Large intestine (tissue), 3 donors: Measurements from ENCODE around the gene TP53RK. TPM values are rescaled to one million over a fixed set of nuclear protein-coding genes. Genes with fewer than 3 reads are reported as not detected.

Source experiments
- DNase-seq, 2 donors: peaks; one replicate each; pipeline versions ENCODE4 v3.0.0 to v3.0.0-alpha.2; 2013
- H3K27ac ChIP-seq: one replicate; pipeline ENCODE4 v1.5.1; 2013; ENCODE audit warnings: low read length
- H3K27me3 ChIP-seq: 2 replicates; pipeline ENCODE4 v1.6.1; 2013; ENCODE audit warnings: low read length; ENCODE audit not compliant: control insufficient read depth, insufficient read depth
- H3K36me3 ChIP-seq: 2 replicates; pipeline ENCODE4 v1.6.1; 2013; ENCODE audit warnings: low read length; ENCODE audit not compliant: control insufficient read depth, insufficient read depth
- H3K4me1 ChIP-seq: one replicate; pipeline ENCODE4 v1.6.1; 2013; ENCODE audit warnings: low read length; ENCODE audit not compliant: control insufficient read depth, insufficient read depth
- H3K4me3 ChIP-seq: one replicate; pipeline ENCODE4 v1.5.1; 2013; ENCODE audit warnings: low read length
- H3K9me3 ChIP-seq: one replicate; pipeline ENCODE4 v1.6.1; 2013; ENCODE audit warnings: mild to moderate bottlenecking, low read depth, low read length, moderate library complexity; ENCODE audit not compliant: control insufficient read depth
- WGBS: methylation state at CpG from one replicate; pipeline ENCODE4 v1.1.5; 2013; ENCODE audit warnings: low lambda C conversion rate; ENCODE audit not compliant: insufficient coverage; 5-methylcytosine and 5-hydroxymethylcytosine counted together
- polyA plus RNA-seq: library from polyadenylated mRNA; unstranded; fragments of 120-200 nt; gene quantifications from one replicate; pipeline ENCODE4 v1.2.1, GENCODE V29; 2013

Gene TP53RK
- polyA plus RNA-seq, 1 donor, result 13.1 TPM

DNA sequence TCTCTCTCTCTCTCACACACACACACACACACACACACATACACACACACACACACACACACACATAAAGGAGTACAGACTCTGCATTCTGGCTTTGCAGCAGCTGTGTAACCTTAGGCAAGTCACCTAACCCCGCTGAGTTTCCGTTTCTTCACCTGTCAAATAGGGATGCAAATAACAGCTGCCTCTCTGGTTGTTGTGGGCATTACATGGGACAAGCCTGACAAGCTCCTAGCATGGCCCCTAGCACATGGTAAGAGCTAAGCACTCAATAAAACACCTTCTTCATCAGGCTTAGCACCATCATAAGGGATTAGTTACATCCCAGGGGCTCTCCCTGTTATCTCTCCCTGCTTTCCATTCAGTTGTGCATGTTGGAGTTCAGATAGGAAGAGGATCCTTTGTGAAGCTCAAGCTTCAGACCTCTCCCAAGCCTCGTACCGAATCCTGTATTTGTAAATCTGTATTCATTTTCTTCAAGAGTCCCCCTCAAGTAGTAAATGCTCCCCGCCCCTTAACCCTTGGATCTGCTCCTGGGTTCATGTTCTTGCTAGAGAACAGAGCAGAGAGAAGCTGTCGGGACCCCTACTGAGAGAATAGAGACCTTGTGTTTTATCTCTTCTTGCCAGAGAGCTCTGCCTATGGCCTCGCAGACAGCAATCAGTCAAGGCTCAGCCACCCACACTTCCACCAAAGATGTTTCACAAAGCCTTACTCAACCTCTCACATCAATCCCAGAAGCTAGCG, 40.2 kb downstream of the TP53RK start:
- Histone ChIP-seq H3K36me3 (no peaks in the 10 kb centered on the region), H3K27ac (no peak overlapping the region), H3K9me3 (no peaks in the 10 kb centered on the region), H3K4me1 (peaks cover 3% of the 10 kb centered on the region), H3K4me3 (no peak overlapping the region), H3K27me3 (peaks cover 20% of the 10 kb centered on the region)
- no CpG with 5 or more reads among the region's 8 CpGs for WGBS
- no peak for DNase-seq

DNA sequence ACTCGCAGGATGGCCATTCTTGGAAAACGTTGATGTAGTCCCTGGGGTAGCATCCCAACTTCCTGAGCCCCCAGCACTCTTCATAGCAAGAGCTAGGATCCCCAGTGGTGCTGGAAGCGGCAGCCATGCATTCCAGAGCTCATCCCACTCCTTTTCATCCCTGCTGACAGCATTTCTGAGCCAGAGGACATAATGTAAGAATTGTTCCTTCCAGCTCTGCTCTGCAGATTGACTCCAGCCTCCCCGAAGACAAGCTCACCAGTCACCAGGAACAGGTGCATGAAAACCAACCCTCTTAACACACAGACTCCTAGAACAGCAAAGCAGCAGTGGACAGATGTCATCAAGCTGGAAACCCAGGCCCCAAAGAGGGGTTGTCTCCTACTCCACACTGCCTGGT, 41.8 kb downstream of the TP53RK start:
- peaks cover 3% of the 10 kb centered on the region for H3K4me1 ChIP-seq
- H3K27ac ChIP-seq, result no peak overlapping the region
- no peaks in the 10 kb centered on the region for H3K36me3 ChIP-seq
- no peak overlapping the region for H3K4me3 ChIP-seq
- DNase-seq, result no peak
- WGBS, result no CpG with 5 or more reads among the region's 4 CpGs
- no peaks in the 10 kb centered on the region for H3K9me3 ChIP-seq
- peaks cover 20% of the 10 kb centered on the region for H3K27me3 ChIP-seq

DNA sequence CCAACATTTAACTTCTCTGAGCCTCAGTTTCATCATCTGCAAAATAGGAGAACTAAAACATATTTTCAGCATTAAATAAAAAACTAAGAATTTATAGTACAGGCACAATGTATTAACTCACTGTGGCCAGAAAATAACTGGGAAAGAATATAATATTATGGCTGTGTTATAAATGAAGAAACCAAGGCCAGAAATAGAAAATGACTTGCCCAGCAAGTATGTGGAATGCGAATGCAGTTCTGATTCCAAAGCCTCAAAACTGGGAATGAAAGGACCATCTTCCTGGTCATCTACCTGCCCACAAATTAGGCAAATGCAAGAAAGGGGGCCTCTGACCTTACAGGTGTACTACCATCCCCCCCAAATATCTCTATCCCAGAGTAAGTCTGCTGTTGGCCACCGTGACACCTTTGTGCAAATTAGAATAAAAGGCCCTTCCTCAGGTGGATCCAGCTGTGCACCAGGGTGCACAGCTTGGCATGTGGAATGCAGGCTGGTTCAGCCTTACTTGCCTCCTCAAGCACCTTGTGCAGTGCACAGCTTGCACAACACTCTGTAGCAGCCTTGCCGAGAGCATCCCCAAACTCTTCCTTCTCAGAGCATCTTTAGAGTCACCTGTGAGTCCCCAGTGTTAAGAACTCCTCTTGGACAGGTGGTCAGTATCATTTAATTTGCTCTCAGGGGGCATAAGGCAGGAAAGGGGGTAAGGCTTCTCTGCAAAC, 42.4 kb downstream of the TP53RK start:
- H3K36me3 ChIP-seq, result no peaks in the 10 kb centered on the region
- H3K27ac ChIP-seq, result no peak overlapping the region
- no peaks in the 10 kb centered on the region for H3K9me3 ChIP-seq
- peaks cover 3% of the 10 kb centered on the region for H3K4me1 ChIP-seq
- H3K4me3 ChIP-seq, result no peak overlapping the region
- DNase-seq, result no peak
- no CpG with 5 or more reads among the region's 3 CpGs for WGBS
- peaks cover 17% of the 10 kb centered on the region for H3K27me3 ChIP-seq

DNA sequence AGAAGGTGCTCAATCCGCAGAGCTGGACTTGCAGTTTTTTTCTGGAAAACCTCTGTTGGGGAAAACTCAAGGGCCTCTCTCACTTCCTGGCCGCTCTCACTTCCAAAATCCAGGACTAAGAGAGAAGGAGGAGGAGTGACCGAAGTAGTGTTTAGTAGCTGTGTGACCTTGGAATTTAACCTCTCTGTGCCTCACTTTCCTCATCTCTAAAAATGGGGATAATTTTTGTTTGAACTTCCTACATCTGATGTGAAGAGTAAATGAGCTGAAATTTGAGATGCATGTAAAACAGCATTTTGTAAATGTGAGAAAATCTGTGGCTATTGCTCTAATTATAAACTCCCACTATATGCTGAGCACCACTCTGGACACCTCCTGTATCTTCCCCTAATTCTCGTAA, 43.1 kb downstream of the TP53RK start:
- Histone ChIP-seq H3K4me3 (no peak overlapping the region), H3K27ac (no peak overlapping the region), H3K27me3 (peaks cover 10% of the 10 kb centered on the region), H3K4me1 (no peaks in the 10 kb centered on the region), H3K9me3 (no peaks in the 10 kb centered on the region), H3K36me3 (no peaks in the 10 kb centered on the region)
- no CpG with 5 or more reads among the region's 4 CpGs for WGBS
- no peak for DNase-seq

DNA sequence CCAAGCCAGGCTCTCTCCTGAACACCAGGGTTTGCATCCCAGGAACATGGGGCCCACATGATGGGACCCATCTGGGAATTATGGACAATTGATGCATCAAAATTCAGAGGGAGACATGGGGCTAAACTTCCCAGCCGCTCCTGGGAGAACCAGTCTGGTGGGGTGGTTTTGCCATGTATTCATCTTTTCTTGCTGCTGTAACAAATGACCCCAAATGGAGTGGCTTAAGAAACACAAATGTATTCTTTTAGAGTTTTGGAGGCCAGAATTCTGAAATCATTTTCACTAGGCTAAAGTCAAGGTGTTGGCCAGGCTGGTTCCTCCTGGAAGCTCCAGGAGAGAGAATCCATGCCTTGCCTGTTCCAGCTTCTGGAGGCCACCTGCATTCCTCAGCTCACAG, 44.5 kb downstream of the TP53RK start:
- Histone ChIP-seq H3K36me3 (no peaks in the 10 kb centered on the region), H3K27me3 (no peaks in the 10 kb centered on the region), H3K27ac (no peak overlapping the region), H3K4me1 (no peaks in the 10 kb centered on the region), H3K9me3 (no peaks in the 10 kb centered on the region), H3K4me3 (no peak overlapping the region)
- WGBS, result no CpG with 5 or more reads among the region's 1 CpG
- no peak for DNase-seq

DNA sequence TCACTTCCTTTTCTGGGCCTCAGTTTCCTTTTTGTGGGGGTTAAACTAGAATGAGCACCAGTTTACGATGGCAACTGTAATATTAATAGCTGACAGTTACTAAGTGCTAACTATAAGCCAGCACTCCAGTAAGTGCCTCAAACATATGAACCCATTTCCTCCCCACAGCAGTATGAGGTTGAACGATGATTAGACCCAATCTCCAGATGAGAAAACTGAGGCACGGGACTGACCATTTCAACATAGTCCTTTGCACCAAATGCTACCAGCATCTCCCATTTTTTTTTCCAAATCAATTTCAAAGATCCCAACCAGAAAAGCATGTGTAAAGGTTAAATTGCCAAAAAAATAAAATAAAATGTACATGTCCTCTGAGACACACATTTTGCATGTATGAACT, 45.1 kb downstream of the TP53RK start:
- WGBS, result 100% methylated on average over 1 of the region's 3 CpGs
- no peak for DNase-seq
- no peak overlapping the region for H3K4me3 ChIP-seq
- no peaks in the 10 kb centered on the region for H3K36me3 ChIP-seq
- no peak overlapping the region for H3K27ac ChIP-seq
- no peaks in the 10 kb centered on the region for H3K4me1 ChIP-seq
- no peaks in the 10 kb centered on the region for H3K9me3 ChIP-seq
- H3K27me3 ChIP-seq, result no peaks in the 10 kb centered on the region

DNA sequence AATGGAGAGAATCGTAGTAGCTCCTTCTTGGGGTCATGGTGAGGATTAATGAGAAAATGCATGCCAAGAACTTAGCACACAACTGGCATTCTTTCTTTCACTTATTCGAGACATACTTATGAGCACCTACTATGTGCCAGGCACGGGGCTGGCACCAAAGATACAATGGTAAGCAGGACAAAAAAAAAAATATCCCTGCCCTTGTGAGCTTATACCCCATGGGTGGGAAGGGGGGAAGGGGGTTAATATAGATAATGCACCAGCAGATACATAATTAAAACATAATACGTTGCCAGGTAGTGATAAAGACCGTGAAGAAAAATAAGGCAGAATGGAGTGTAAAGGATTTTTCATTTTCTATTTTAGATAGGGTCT, 46.3 kb downstream of the TP53RK start:
- Histone ChIP-seq H3K36me3 (no peaks in the 10 kb centered on the region), H3K27me3 (no peaks in the 10 kb centered on the region), H3K4me3 (no peak overlapping the region), H3K27ac (no peak overlapping the region), H3K9me3 (no peaks in the 10 kb centered on the region), H3K4me1 (no peaks in the 10 kb centered on the region)
- DNase-seq, result no peak
- 67% methylated on average over 2 of the region's 5 CpGs for WGBS

DNA sequence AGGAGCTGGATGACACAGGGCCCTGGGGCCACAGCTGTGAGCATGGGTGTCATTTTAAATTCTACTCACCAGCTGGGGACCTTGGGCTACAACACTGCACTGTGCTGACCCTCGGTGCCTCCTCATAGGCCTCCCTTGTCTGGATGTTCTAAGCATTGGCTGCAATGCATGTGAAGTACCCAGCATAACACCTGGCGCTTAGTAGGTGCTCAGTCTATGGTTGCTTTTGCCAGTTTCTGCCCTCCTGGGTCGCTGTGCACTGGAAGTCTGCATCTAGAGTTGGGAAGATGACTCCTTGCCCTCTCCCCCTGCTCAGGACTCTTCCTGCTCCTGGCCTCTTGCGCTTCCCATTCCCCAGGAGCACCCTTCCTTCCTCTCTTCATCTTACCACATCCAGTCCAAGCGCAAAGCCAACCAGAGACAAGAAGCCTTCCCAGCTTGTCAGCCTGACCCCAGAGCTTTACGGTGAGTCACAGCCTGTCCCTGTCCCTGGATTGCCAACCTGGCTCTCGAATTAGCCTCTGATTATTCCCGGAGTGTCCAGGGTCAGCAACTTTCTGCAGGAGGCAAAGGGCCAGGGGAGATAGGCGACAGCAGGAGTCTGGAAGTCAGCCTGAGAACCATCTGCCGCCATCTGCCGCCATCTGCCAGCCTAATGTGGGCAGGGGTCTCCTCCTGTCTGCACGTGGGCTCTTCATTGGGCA, 46.8 kb downstream of the TP53RK start:
- WGBS, result 100% methylated on average over 1 of the region's 12 CpGs
- H3K27ac ChIP-seq, result no peak overlapping the region
- H3K27me3 ChIP-seq, result no peaks in the 10 kb centered on the region
- H3K4me3 ChIP-seq, result no peak overlapping the region
- DNase-seq, result no peak
- no peaks in the 10 kb centered on the region for H3K9me3 ChIP-seq
- no peaks in the 10 kb centered on the region for H3K36me3 ChIP-seq
- H3K4me1 ChIP-seq, result no peaks in the 10 kb centered on the region

DNA sequence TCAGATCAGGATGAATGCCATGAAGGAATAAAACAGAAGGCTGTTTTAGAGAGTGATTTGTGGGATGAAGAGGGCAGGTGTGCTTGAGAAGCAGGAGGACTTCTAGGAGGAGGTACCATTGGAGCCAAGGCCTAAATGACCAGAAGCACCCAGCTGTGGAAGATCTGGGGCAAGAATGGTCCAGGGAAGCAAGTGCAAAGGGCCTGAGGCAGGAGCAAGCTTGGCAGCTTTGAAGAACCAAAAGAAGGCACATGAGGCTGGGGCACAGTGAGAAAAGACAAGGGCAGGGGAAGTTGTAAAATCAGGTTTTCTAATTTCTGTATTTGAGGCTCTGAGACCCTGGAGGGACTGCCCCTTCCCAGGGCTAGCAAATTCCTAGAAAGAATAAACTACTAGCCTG, 47.8 kb downstream of the TP53RK start:
- no peak for DNase-seq
- no peaks in the 10 kb centered on the region for H3K9me3 ChIP-seq
- H3K36me3 ChIP-seq, result no peaks in the 10 kb centered on the region
- H3K4me3 ChIP-seq, result no peak overlapping the region
- no peak overlapping the region for H3K27ac ChIP-seq
- no peaks in the 10 kb centered on the region for H3K27me3 ChIP-seq
- no peaks in the 10 kb centered on the region for H3K4me1 ChIP-seq

DNA sequence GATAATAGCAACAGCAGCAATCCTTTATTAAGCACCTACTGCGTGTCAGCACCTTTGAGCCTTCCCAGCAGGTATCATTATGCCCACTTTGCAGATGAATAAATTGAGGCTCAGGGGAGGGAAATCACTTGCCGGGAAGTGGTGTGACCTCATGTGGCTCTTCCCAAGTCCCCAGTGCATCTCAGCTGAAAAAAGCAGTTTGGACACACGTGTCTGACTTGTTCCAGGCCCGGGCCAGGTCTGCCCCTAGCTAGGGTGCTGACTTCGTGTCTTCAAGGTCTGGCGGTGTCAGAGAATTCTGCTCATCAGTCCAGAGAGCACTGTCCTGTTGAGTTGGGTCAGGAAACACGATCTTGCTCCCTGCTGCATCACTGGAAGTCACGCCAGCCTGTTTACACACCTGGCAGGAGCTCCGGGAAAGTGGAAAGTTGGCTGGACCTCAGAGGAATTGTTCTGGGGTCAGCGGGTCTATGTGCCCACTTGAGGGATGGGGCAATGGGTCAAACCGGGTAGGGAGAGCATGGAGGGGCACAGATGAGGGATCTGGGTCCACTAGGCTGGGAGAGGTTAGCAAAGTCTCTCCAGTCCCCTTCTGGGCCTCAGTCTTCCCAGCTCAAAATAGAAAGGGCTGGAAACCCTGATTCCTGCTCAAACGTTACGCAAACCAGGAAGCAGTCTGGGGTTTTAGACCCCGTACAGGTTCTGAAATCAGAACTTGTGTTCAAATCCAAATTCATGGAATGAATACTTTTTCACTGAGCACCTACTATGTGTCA, 48.5 kb downstream of the TP53RK start:
- no peak for DNase-seq
- H3K27me3 ChIP-seq, result no peaks in the 10 kb centered on the region
- no peak overlapping the region for H3K4me3 ChIP-seq
- H3K27ac ChIP-seq, result no peak overlapping the region
- no peaks in the 10 kb centered on the region for H3K4me1 ChIP-seq
- no peaks in the 10 kb centered on the region for H3K9me3 ChIP-seq
- H3K36me3 ChIP-seq, result no peaks in the 10 kb centered on the region
- no CpG with 5 or more reads among the region's 14 CpGs for WGBS
